A549 treated with Mapracorat at 1 μM for 4 hours (cell line): Measurements from ENCODE around the gene CDC42. TPM values are rescaled to one million over a fixed set of nuclear protein-coding genes. Genes with fewer than 3 reads are reported as not detected.

Experiments
- total RNA-seq: library from RNA; stranded (reverse); fragments of 200-300 nt; extraction: Qiagen RNA extraction; gene quantifications from 5 replicates; pipeline ENCODE4 v1.2.3, GENCODE V29; 2022

The CDC42 gene
- 143 to 215 TPM (median 160 TPM) in 5 replicates for total RNA-seq

DNA sequence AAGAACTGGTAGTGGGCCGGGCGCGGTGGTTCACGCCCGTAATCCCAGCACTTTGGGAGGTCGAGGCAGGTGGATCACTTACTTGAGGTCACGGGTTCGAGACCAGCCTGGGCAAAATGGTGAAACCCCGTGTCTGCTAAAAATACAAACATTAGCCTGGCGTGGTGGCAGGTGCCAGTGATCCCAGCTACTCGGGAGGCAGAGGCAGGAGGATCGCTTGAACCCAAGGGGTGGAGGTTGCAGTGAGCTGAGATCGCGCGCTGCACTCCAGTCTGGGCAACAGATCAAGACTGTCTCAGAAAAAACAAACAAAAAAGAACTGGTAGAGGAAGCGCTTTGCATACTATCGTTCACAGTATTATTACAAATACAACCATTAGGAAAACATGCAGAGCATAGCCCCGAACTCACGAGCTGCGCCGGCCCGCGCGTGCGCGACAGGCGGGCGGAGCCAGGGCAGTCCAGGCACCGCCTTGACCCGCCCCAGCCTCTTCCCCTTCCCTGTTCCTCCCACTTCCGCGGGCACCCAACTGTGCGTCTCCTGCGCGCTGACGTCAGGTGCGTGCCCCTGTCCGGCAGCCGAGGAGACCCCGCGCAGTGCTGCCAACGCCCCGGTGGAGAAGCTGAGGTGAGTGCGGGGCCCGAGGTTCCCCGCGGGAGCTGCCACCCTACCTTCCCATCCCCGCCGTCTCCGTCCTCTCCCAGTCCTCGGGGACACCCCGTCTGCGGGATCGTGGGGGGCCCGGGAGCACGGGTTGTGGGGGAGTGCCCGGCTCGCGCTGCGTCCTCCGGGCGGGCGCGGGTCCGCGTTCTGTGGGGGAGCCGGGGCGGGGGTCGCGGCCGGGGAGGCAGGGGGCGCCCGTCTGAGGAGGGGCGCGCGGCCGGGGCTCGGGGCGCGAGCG is at the start of gene CDC42:
CDC42 (plus strand) TSS at position 595 of the 902 bp plus-strand sequence. CDS start 25,770 bp downstream, outside the sequence.

Other genes starting within 250 kb of the CDC42 start
- gene LDLRAD2, start 240.4 kb upstream of the CDC42 start, total RNA-seq = 0.02 to 0.17 TPM (median 0.07 TPM) in 4 of 5 replicates, not detected in the other
- 52.6 to 78.9 TPM (median 72.9 TPM) in 5 replicates for gene HSPG2, start 115.4 kb upstream of the CDC42 start, total RNA-seq
- gene CELA3B, start 75.7 kb upstream of the CDC42 start, total RNA-seq = not detected in 5 replicates
- gene CELA3A, start 51.1 kb upstream of the CDC42 start, total RNA-seq = not detected in 5 replicates
- gene WNT4, start 90.4 kb downstream of the CDC42 start, total RNA-seq = 0.16 to 0.47 TPM (median 0.22 TPM) in 5 replicates